GM12878 (cell line): ENCODE data around the gene HS6ST1. TPM values are rescaled to one million over a fixed set of nuclear protein-coding genes. Genes with fewer than 3 reads are reported as not detected.
"Not testable (repeated sequence)": the region's sequence is repeated elsewhere in the genome, so short reads cannot be mapped to it uniquely, and the experiment has no call there.

ENCODE experiments used
- ATAC-seq: fragments of 200-7000 bp; cut with Tn5 transposase; 3 replicates; pipeline ENCODE4 v1.9.1; 2020; ENCODE audit warnings: mild to moderate bottlenecking, moderate library complexity
- BruUV-seq: library from RNA; stranded (reverse); fragments of 400-500 nt; replicated peaks from 2 replicates; lab custom pipeline; 2021; lab: Mats Ljungman, UMichigan
- CTCF ChIA-PET: fragments of 300-600 bp; sonication (Branson Sonifier 250); formaldehyde crosslinking; extraction: SDS; loops from one replicate; lab custom pipeline; 2021; ENCODE audit warnings: inconsistent platforms; lab: Yijun Ruan, JAX
- POLR2A ChIA-PET: fragments of 350-600 bp; formaldehyde crosslinking; extraction: SDS; loops from one replicate; lab custom pipeline; 2021; ENCODE audit warnings: inconsistent platforms; lab: Charles Lee
- RAD21 ChIA-PET: fragments of 300-600 bp; sonication (Branson Sonifier 250); formaldehyde crosslinking; loops from one replicate; lab custom pipeline; 2023; ENCODE audit warnings: antibody characterized with exemption; ENCODE audit not compliant: unreplicated experiment; lab: Charles Lee
- SMC1A ChIA-PET: fragments of 300-600 bp; sonication (Branson Sonifier 250); formaldehyde crosslinking; loops from one replicate; lab custom pipeline; 2023; ENCODE audit not compliant: unreplicated experiment, uncharacterized antibody; lab: Charles Lee
- DNase-seq: peaks from one replicate; pipeline ENCODE4 v3.0.0-alpha.2; 2011; ENCODE audit warnings: low read depth, low spot score
- FAIRE-seq: peaks from 3 replicates; lab custom pipeline; 2011; peaks lifted over from hg19 to GRCh38; lab: Jason Lieb, UNC
- H2AFZ ChIP-seq: 2 replicates; pipeline ENCODE4 v1.6.0; 2011; ENCODE audit warnings: low read depth, low read length, control low read depth; ENCODE audit not compliant: control insufficient read depth
- H3K27ac ChIP-seq: 2 replicates; pipeline ENCODE4 v1.5.1; 2011; ENCODE audit warnings: control low read depth; ENCODE audit not compliant: control insufficient read depth, insufficient read depth
- H3K27me3 ChIP-seq, 2 experiments: replicated peaks in 1 of 2; 2 replicates each; pipeline versions ENCODE4 v1.6.0 to v1.6.1; 2011; ENCODE audit warnings: low read length in 1 of 2; ENCODE audit not compliant: control insufficient read depth in 2 of 2, insufficient read depth in 2 of 2
- H3K36me3 ChIP-seq, 2 experiments: 2 replicates each; pipeline ENCODE4 v1.5.1; 2011; ENCODE audit warnings: low read length in 1 of 2; ENCODE audit not compliant: control insufficient read depth in 2 of 2, insufficient read depth in 2 of 2
- H3K4me1 ChIP-seq: 2 replicates; pipeline ENCODE4 v1.6.1; 2011; ENCODE audit warnings: mild to moderate bottlenecking, low read length, moderate library complexity, mixed read lengths; ENCODE audit not compliant: control insufficient read depth, insufficient read depth
- H3K4me2 ChIP-seq: 2 replicates; pipeline ENCODE4 v1.6.0; 2011; ENCODE audit warnings: control low read depth; ENCODE audit not compliant: control insufficient read depth, insufficient read depth
- H3K4me3 ChIP-seq: fragments of 200-600 bp; sonication (generic); 2 replicates; pipeline ENCODE4 v1.5.1; 2016
- H3K79me2 ChIP-seq: 2 replicates; pipeline ENCODE4 v1.6.0; 2011; ENCODE audit warnings: low read length; ENCODE audit not compliant: control insufficient read depth, insufficient read depth
- H3K9ac ChIP-seq: 2 replicates; pipeline ENCODE4 v1.8.0; 2011; ENCODE audit warnings: low read length, control low read depth, mixed read lengths; ENCODE audit not compliant: control insufficient read depth, insufficient read depth
- H3K9me3 ChIP-seq: replicated peaks from 3 replicates; pipeline ENCODE4 v1.5.1; 2011; ENCODE audit warnings: mild to moderate bottlenecking, low read length; ENCODE audit not compliant: control insufficient read depth, insufficient read depth
- H4K20me1 ChIP-seq: 2 replicates; pipeline ENCODE4 v1.6.0; 2011; ENCODE audit not compliant: control insufficient read depth, insufficient read depth
- BMI1 ChIP-seq: fragments of 450-650 bp; IDR thresholded peaks from 2 replicates; pipeline ENCODE4 v1.6.1; 2016; ENCODE audit warnings: mild to moderate bottlenecking, moderate library complexity, borderline replicate concordance
- FOXM1 ChIP-seq: IDR thresholded peaks from 2 replicates; pipeline ENCODE4 v1.6.1; 2012; ENCODE audit warnings: low read depth, mild to moderate bottlenecking, inconsistent platforms, low read length, moderate library complexity
- HDAC6 ChIP-seq: fragments of 200-600 bp; sonication (generic); IDR thresholded peaks from one replicate; pipeline ENCODE4 v1.8.0; 2017; ENCODE audit warnings: antibody characterized with exemption; ENCODE audit not compliant: unreplicated experiment
- IKZF1 ChIP-seq: fragments of 450-650 bp; conservative IDR thresholded peaks from 2 replicates; pipeline ENCODE4 v1.6.1; 2017; ENCODE audit warnings: antibody characterized with exemption, mild to moderate bottlenecking
- KAT2A ChIP-seq: conservative IDR thresholded peaks from 2 replicates; pipeline ENCODE4 v1.6.1; 2011; ENCODE audit warnings: low read depth, low read length; ENCODE audit not compliant: control insufficient read depth
- POU2F2 ChIP-seq: IDR thresholded peaks from 3 replicates; pipeline ENCODE4 v1.6.1; 2011; ENCODE audit warnings: low read depth, mild to moderate bottlenecking, low read length, borderline replicate concordance
- RAD51 ChIP-seq: fragments of 450-650 bp; IDR thresholded peaks from 2 replicates; pipeline ENCODE4 v1.6.1; 2016; ENCODE audit warnings: moderate library complexity, mild to moderate bottlenecking, inconsistent platforms
- SUZ12 ChIP-seq: fragments of 200-600 bp; sonication (generic); IDR thresholded peaks from one replicate; pipeline ENCODE4 v1.6.1; 2018; ENCODE audit warnings: antibody characterized with exemption, mild to moderate bottlenecking; ENCODE audit not compliant: unreplicated experiment
- YY1 ChIP-seq: IDR thresholded peaks from 2 replicates; pipeline ENCODE4 v1.6.1; 2011; ENCODE audit warnings: low read depth, mild to moderate bottlenecking, low read length
- ZNF217 ChIP-seq: fragments of 450-650 bp; IDR thresholded peaks from 2 replicates; pipeline ENCODE4 v1.6.1; 2017; ENCODE audit warnings: antibody characterized with exemption, mild to moderate bottlenecking
- ZNF274 ChIP-seq: IDR thresholded peaks from one replicate; pipeline ENCODE4 v1.8.0; 2011; ENCODE audit not compliant: insufficient read length, insufficient read depth
- ZNF622 ChIP-seq: fragments of 450-650 bp; IDR thresholded peaks from 2 replicates; pipeline ENCODE4 v1.6.1; 2017; ENCODE audit warnings: mild to moderate bottlenecking, inconsistent platforms
- WGBS: methylation state at CpG from one replicate; pipeline ENCODE4 v1.1.6; 2016; ENCODE audit warnings: low lambda C conversion rate; ENCODE audit not compliant: insufficient replicate concordance, insufficient coverage; ENCODE audit errors: missing lambda C conversion rate; 5-methylcytosine and 5-hydroxymethylcytosine counted together
- in situ Hi-C: fragments of 300-500 bp; cut with MboI; formaldehyde crosslinking; loops from 9 replicates; pipeline ENCODE4 v1.14.3; 2018; ENCODE audit warnings: mixed read lengths
- intact Hi-C: fragments of 100-400 bp; cut with micrococcal nuclease; formaldehyde crosslinking; loops from one replicate; pipeline ENCODE4 v1.14.2; 2022; ENCODE audit not compliant: unreplicated experiment
- polyA plus RNA-seq, 11 experiments: library from polyadenylated mRNA; depleted of rRNA in 4 of 11; unstranded in 6 of 11; stranded (reverse) in 5 of 11; fragments of >200 nt; fragmentation: Nextera tagmentation in 4 of 11; fragmentation: Illumina TruSeq in 1 of 11; extraction: Ambion mirVana in 4 of 11; extraction: Trizol in 1 of 11; gene quantifications; 1 replicate in 1 of 11; 2 replicates in 10 of 11; pipeline versions ENCODE4 v1.2.1 to v1.2.3, GENCODE V29; 2011 to 2016; ENCODE audit warnings: inconsistent platforms in 2 of 11, missing spikeins in 2 of 11, low read depth in 1 of 11
- total RNA-seq, 4 experiments: library from RNA; depleted of rRNA in 3 of 4; stranded (reverse); fragments of >200 nt in 3 of 4; fragmentation: Illumina TruSeq in 1 of 4; extraction: Trizol in 1 of 4; gene quantifications; 2 replicates each; pipeline versions ENCODE4 v1.2.1 to v1.2.3, GENCODE V29; 2013 to 2021
- TF ChIP-seq, protein P1 (sequence below): IDR thresholded peaks from 2 replicates; pipeline ENCODE4 v1.6.1; 2012; ENCODE audit warnings: low read depth, low read length, improper control_type of control experiment

The HS6ST1 gene
- total and polyA plus RNA-seq, 10 of the 15 experiments (the other 5 are each of a cell fraction or from before 2014, with no cell fraction given), result 0.48 to 17.0 (median 4.7) TPM

GRCh38 chr2:128269063-128269989 lies 49.3 kb downstream of the HS6ST1 start:
- H3K79me2 ChIP-seq, result no peaks in the 10 kb centered on the region
- FAIRE-seq (no peak), DNase-seq (no peak), ATAC-seq (no peak)
- H3K36me3 ChIP-seq, result no peaks in the 10 kb centered on the region; a peak in 1 of 4 replicates
- TF ChIP-seq ZNF217, result no peak
- TF ChIP-seq SUZ12, result no peak
- TF ChIP-seq RAD51, result no peak
- TF ChIP-seq IKZF1, result no peak
- TF ChIP-seq FOXM1, result no peak
- TF ChIP-seq HDAC6, result no peak
- TF ChIP-seq KAT2A, result no peak
- no peak for TF ChIP-seq BMI1
- TF ChIP-seq ZNF622, result no peak
- no peak for TF ChIP-seq POU2F2
- no peak for TF ChIP-seq YY1
- TF ChIP-seq, protein P1, sequence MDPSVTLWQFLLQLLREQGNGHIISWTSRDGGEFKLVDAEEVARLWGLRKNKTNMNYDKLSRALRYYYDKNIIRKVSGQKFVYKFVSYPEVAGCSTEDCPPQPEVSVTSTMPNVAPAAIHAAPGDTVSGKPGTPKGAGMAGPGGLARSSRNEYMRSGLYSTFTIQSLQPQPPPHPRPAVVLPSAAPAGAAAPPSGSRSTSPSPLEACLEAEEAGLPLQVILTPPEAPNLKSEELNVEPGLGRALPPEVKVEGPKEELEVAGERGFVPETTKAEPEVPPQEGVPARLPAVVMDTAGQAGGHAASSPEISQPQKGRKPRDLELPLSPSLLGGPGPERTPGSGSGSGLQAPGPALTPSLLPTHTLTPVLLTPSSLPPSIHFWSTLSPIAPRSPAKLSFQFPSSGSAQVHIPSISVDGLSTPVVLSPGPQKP, result no peak
- no peak for TF ChIP-seq ZNF274
- no peaks in the 10 kb centered on the region for H4K20me1 ChIP-seq
- no peak overlapping the region for H3K27ac ChIP-seq
- H3K27me3 ChIP-seq, result no peaks in the 10 kb centered on the region
- H2AFZ ChIP-seq, result no peak overlapping the region
- no peaks in the 10 kb centered on the region for H3K4me1 ChIP-seq
- CTCF ChIA-PET, result no interaction called here
- POLR2A ChIA-PET, result no interaction called here
- H3K4me2 ChIP-seq, result no peak overlapping the region
- no peak overlapping the region for H3K9ac ChIP-seq
- H3K9me3 ChIP-seq, result no peaks in the 10 kb centered on the region; the same call in 2 of the 3 replicates
- intact Hi-C loops (no loop called here), in situ Hi-C loops (no loop called here)
- 91% methylated on average over 27 of the region's 27 CpGs for WGBS
- SMC1A ChIA-PET, result no interaction called here
- RAD21 ChIA-PET, result no interaction called here
- BruUV-seq, result no TSS peak
- H3K4me3 ChIP-seq, result no peak overlapping the region

GRCh38 chr2:128268611-128269010 lies 50.1 kb downstream of the HS6ST1 start:
- intact Hi-C loops, H3K9ac ChIP-seq, H3K79me2 ChIP-seq, SMC1A ChIA-PET, DNase-seq, H3K9me3 ChIP-seq, ATAC-seq, H3K4me2 ChIP-seq, RAD21 ChIA-PET, FAIRE-seq, H3K27ac ChIP-seq, H3K4me3 ChIP-seq, POLR2A ChIA-PET, BruUV-seq, H3K4me1 ChIP-seq, H3K27me3 ChIP-seq, H4K20me1 ChIP-seq, H3K36me3 ChIP-seq, H2AFZ ChIP-seq, CTCF ChIA-PET, in situ Hi-C loops: not testable (repeated sequence)
- 86% methylated on average over 18 of the region's 23 CpGs for WGBS
